Adipocyte (in vitro differentiated cells): ENCODE results near the gene COL6A2.

ENCODE experiments used
- DNase-seq: peaks from one replicate; pipeline ENCODE4 v3.0.0-alpha.2; 2015; ENCODE audit warnings: low read depth
- H3K27me3 ChIP-seq: replicated peaks from 2 replicates; pipeline ENCODE4 v1.7.0; 2013; ENCODE audit warnings: mild to moderate bottlenecking, low read length, moderate library complexity; ENCODE audit not compliant: control insufficient read depth, insufficient read depth
- H3K36me3 ChIP-seq: 2 replicates; pipeline ENCODE4 v1.7.0; 2013; ENCODE audit warnings: low read length, mild to moderate bottlenecking, moderate library complexity; ENCODE audit not compliant: control insufficient read depth, insufficient read depth, severe bottlenecking
- H3K4me1 ChIP-seq: 2 replicates; pipeline ENCODE4 v1.7.0; 2013; ENCODE audit warnings: mild to moderate bottlenecking, low read length, moderate library complexity; ENCODE audit not compliant: control insufficient read depth, insufficient read depth
- H3K4me3 ChIP-seq: 2 replicates; pipeline ENCODE4 v1.7.0; 2013; ENCODE audit warnings: mild to moderate bottlenecking, low read length, moderate library complexity
- H3K9ac ChIP-seq: 2 replicates; pipeline ENCODE4 v1.7.0; 2013; ENCODE audit warnings: mild to moderate bottlenecking, low read length, moderate library complexity
- H3K9me3 ChIP-seq: 2 replicates; pipeline ENCODE4 v1.7.0; 2013; ENCODE audit warnings: mild to moderate bottlenecking, low read length, moderate library complexity; ENCODE audit not compliant: control insufficient read depth

The COL6A2 gene

DNA sequence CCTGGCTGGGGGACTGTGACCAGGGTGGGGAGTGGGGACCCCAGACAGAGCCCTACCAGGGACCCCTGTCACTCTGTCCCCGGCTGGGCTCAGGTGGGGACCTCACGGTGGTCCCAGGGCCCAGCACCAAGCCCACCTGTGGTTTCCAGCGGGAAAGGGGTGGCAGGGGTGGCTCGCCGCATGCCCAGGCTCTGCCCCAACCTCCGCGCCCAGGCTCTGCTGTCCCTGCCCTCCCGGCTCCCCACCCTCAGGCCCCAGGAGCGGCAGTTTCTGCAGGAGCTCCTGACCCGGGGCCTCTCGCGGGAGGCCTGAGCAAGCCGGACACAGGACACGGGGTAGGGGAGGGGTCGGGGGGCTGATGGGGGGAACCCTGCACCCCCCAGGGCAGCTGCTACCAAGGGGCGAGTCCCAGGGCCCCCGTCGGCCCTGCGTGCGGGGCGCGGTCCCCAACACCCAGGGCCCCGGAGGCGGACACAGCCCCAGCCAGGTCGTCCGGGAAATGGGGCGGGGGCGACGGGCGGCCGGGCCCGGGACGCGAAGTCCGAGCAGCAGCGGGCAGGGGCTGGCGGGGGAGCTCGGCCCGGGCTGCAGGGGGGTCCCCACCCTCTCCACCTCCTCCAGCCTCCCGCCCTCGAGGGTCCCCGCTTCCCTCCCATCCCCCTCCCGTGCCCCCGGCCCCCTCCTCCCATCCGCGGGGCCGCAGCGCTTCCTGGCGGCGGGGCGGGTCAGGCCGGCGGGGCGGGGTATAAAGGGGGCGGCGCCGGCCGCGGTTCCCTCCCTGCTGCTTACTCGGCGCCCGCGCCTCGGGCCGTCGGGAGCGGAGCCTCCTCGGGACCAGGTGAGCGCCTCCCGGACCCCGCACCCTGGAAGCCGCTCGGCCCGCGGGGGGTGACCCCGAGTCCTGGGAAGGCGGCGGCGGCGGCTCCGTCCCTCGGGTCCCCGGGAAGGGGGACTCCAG is at the start of gene COL6A2:
Gene COL6A2 (plus strand): TSS at position 777 of the 958 bp plus-strand sequence.
- peaks cover 5% of the 10 kb centered on the region for H3K36me3 ChIP-seq
- peaks cover 53% of the 10 kb centered on the region for H3K4me1 ChIP-seq
- H3K9me3 ChIP-seq = no peaks in the 10 kb centered on the region
- peak within 1 kb of the TSS; percentile 99 for H3K9ac ChIP-seq
- H3K27me3 ChIP-seq = no peaks in the 10 kb centered on the region
- H3K4me3 ChIP-seq = peak within 1 kb of the TSS; percentile 92
- DNase-seq = peak; percentile 89

GRCh38 chr21:46048926-46049889 is 48.7 kb upstream of the COL6A2 start:
- peaks cover 49% of the 10 kb centered on the region for H3K4me1 ChIP-seq
- H3K36me3 ChIP-seq = no peaks in the 10 kb centered on the region
- no peaks in the 10 kb centered on the region for H3K27me3 ChIP-seq
- H3K9ac ChIP-seq = peak overlapping the region; percentile 78
- H3K9me3 ChIP-seq = no peaks in the 10 kb centered on the region
- peak; percentile 98 for DNase-seq
- H3K4me3 ChIP-seq = peak overlapping the region; percentile 32

GRCh38 chr21:46049890-46050667 is 47.8 kb upstream of the COL6A2 start:
- Histone ChIP-seq H3K36me3 (no peaks in the 10 kb centered on the region), H3K9me3 (no peaks in the 10 kb centered on the region), H3K9ac (peak overlapping the region; percentile 69), H3K27me3 (no peaks in the 10 kb centered on the region), H3K4me1 (peaks cover 46% of the 10 kb centered on the region), H3K4me3 (peak overlapping the region; percentile 23)
- no peak for DNase-seq

DNA sequence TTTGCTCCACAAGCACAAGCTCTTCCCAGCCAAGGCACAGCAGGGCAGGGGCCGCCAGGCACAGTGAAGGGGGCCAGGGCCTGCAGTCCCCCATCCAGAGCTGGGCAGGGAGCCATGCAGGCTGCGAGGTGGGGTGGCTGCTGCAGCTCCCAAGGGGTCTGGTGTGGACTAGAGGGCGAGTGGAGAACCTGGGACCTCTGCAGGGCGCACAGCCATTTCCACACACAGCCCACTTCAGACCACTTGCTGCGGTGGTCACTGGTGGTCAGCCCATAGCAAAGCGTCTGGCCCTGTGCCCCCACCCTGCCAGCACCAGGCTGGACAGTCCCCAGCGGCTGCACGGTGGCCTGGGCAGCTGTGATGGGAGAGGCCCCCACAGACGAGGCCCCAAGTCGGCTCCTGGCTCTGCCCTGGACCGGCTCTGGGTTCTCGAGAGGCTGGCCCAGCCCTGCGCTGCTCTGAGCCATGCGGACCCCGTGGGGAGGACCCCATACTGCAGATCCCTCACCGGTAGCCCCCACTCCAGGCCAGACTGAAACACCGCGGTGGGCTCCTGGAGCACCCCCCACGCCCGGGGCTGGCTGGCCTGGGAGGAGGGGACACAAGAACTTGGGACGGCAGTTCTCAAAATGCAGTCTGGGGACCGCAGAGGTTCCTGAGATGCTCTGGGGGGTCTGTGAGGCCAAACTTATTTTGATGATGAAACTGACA is 47.1 kb upstream of the COL6A2 start:
- DNase-seq = no peak
- Histone ChIP-seq H3K4me3 (no peak overlapping the region), H3K9ac (peak overlapping the region; percentile 69), H3K9me3 (no peaks in the 10 kb centered on the region), H3K36me3 (no peaks in the 10 kb centered on the region), H3K4me1 (peaks cover 46% of the 10 kb centered on the region), H3K27me3 (no peaks in the 10 kb centered on the region)

DNA sequence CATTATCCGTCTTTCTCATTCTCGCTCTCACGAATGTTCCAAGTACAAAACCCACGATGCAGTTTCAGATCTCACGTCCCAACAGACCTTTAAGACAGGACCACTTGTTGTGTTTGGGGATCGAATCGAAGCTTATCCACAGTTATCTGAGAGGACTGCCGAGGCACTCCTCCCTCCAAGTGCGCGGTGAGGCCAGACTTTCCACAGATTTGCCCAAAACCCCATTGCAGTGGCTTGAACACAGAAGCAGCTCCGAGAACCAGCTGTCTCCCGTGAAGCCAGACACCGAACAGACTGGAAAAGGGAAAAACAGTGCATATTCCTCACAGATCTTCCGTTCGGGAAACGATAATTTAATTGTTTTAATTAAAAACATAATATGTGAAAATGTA is 46.5 kb upstream of the COL6A2 start:
- Histone ChIP-seq H3K4me1 (peaks cover 51% of the 10 kb centered on the region), H3K4me3 (no peak overlapping the region), H3K9me3 (no peaks in the 10 kb centered on the region), H3K27me3 (no peaks in the 10 kb centered on the region), H3K36me3 (no peaks in the 10 kb centered on the region), H3K9ac (peak overlapping the region; percentile 69)
- no peak for DNase-seq

GRCh38 chr21:46051821-46052675 is 45.9 kb upstream of the COL6A2 start:
- no peak for DNase-seq
- no peak overlapping the region for H3K4me3 ChIP-seq

DNA sequence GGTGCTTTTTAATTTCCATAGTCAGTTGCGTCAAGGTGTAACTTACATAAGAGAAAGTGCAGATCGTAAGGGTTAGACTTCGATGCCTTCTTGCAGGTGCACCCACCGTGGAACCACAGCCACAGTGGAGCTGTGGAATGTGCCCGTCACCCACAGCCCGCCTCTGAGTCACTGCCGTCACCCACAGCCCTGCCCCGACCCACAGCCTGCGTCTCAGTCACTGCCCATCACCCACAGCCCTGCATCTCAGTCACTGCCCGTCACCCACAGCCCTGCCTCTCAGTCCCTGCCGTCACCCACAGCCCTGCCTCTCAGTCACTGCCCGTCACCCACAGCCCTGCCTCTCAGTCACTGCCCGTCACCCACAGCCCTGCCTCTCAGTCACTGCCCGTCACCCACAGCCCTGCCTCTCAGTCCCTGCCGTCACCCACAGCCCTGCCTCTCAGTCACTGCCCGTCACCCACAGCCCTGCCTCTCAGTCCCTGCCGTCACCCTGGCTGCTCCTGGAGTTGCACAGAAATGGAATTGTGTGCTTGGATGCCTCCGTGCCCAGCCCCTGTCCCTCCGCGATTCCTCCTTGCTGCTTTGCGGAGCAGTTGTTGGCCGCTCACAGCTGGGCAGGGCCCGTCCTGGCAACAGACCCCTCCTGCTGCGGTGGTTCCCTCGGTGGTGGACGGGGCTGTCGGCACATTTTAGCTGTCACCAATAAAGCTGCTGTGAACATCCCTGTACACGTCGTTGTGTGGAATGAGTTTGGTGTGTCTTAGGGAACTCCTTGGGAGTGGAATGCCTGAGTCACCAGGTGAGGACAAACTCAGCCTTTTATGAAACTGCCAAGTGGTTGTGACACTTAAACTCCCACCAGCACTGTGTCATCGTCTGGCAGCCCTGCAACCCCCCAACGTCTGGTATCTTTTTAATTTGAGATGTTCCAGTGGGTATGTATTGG is 44.9 kb upstream of the COL6A2 start:
- H3K4me1 ChIP-seq = peaks cover 61% of the 10 kb centered on the region
- H3K9me3 ChIP-seq = no peaks in the 10 kb centered on the region
- no peaks in the 10 kb centered on the region for H3K36me3 ChIP-seq
- peak overlapping the region; percentile 47 for H3K9ac ChIP-seq
- DNase-seq = peak; percentile 58
- no peaks in the 10 kb centered on the region for H3K27me3 ChIP-seq
- no peak overlapping the region for H3K4me3 ChIP-seq

More at GRCh38 chr21:46051821-46052675, 45.9 kb upstream of the COL6A2 start:
- H3K9me3 ChIP-seq = no peaks in the 10 kb centered on the region
- H3K27me3 ChIP-seq = no peaks in the 10 kb centered on the region
- peak overlapping the region; percentile 69 for H3K9ac ChIP-seq
- no peaks in the 10 kb centered on the region for H3K36me3 ChIP-seq
- peaks cover 57% of the 10 kb centered on the region for H3K4me1 ChIP-seq

GRCh38 chr21:46054031-46054430 is 43.9 kb upstream of the COL6A2 start:
- Histone ChIP-seq H3K4me3 (no peak overlapping the region), H3K4me1 (peaks cover 54% of the 10 kb centered on the region), H3K9ac (peak overlapping the region; percentile 47), H3K9me3 (no peaks in the 10 kb centered on the region), H3K36me3 (no peaks in the 10 kb centered on the region), H3K27me3 (no peaks in the 10 kb centered on the region)
- DNase-seq = no peak

DNA sequence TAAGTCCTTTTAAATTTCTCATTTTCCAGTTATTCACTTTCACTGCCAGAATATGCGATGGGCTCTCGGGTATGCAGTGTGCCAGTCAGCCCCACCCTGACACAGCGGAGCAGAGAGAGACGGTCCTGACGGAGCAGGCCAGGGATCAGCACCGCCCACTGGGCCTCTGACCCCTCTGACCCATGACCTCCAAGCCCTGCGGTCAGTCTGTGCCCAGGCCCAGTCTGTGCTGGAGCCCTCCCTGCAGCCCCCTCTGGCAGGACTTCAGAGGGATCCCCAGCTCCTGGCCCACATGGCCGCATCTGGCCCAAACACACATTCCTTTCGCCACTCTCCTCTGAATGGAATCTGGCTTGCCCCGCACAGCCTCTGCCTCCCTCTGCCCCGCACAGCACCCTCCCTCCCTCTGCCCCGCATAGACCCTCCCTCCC is 43.4 kb upstream of the COL6A2 start:
- H3K9me3 ChIP-seq = no peaks in the 10 kb centered on the region
- peak overlapping the region; percentile 47 for H3K9ac ChIP-seq
- H3K36me3 ChIP-seq = no peaks in the 10 kb centered on the region
- peaks cover 53% of the 10 kb centered on the region for H3K4me1 ChIP-seq
- H3K4me3 ChIP-seq = no peak overlapping the region
- no peaks in the 10 kb centered on the region for H3K27me3 ChIP-seq
- DNase-seq = peak; percentile 40
